Effector memory CD8-positive, alpha-beta T cell (primary cell): ENCODE measurements around the gene SPAG4.

Experiments used
- ATAC-seq: fragments of 150-1000 bp; cut with Tn5 transposase; replicated peaks from 2 replicates; pipeline ENCODE4 v1.10.0; 2021; ENCODE audit warnings: mild to moderate bottlenecking, moderate library complexity
- DNase-seq, 3 experiments: peaks; one replicate each; pipeline ENCODE4 v3.0.0; 2021
- H3K27ac Mint-ChIP-seq, 2 donors: one replicate each; pipeline ENCODE4 v1.8.0; 2022; ENCODE audit warnings: mild to moderate bottlenecking in 2 of 2, mixed read lengths in 2 of 2, moderate library complexity in 2 of 2
- H3K27me3 Mint-ChIP-seq, 2 donors: one replicate each; pipeline ENCODE4 v1.8.0; 2022; ENCODE audit warnings: mixed read lengths in 2 of 2
- H3K36me3 Mint-ChIP-seq: one replicate; pipeline ENCODE4 v1.8.0; 2022; ENCODE audit warnings: mild to moderate bottlenecking, moderate library complexity, mixed read lengths; ENCODE audit not compliant: insufficient read depth
- H3K4me1 Mint-ChIP-seq, 2 donors: one replicate each; pipeline ENCODE4 v1.8.0; 2022; ENCODE audit warnings: low read depth in 2 of 2, mixed read lengths in 2 of 2
- H3K4me3 Mint-ChIP-seq, 2 donors: one replicate each; pipeline ENCODE4 v1.8.0; 2022; ENCODE audit warnings: mild to moderate bottlenecking in 2 of 2, mixed read lengths in 2 of 2, moderate library complexity in 2 of 2
- H3K9me3 Mint-ChIP-seq, 2 donors: one replicate each; pipeline ENCODE4 v1.8.0; 2022; ENCODE audit warnings: mixed read lengths in 2 of 2

The SPAG4 gene

GRCh38 chr20:35619196-35620095 is 3.8 kb downstream of the SPAG4 start:
- ATAC-seq (peak; percentile 31), DNase-seq (peak; percentile 74 to 79 (median 79))
- H3K36me3 Mint-ChIP-seq: peaks cover 55% of the 10 kb centered on the region
- H3K27me3 Mint-ChIP-seq: no peaks in the 10 kb centered on the region
- peaks cover 34% of the 10 kb centered on the region in 2 donors for H3K4me1 Mint-ChIP-seq
- H3K9me3 Mint-ChIP-seq: no peaks in the 10 kb centered on the region
- peak overlapping the region; percentile 89 to 90 for H3K4me3 Mint-ChIP-seq
- H3K27ac Mint-ChIP-seq: peak overlapping the region; percentile 77 to 83

DNA sequence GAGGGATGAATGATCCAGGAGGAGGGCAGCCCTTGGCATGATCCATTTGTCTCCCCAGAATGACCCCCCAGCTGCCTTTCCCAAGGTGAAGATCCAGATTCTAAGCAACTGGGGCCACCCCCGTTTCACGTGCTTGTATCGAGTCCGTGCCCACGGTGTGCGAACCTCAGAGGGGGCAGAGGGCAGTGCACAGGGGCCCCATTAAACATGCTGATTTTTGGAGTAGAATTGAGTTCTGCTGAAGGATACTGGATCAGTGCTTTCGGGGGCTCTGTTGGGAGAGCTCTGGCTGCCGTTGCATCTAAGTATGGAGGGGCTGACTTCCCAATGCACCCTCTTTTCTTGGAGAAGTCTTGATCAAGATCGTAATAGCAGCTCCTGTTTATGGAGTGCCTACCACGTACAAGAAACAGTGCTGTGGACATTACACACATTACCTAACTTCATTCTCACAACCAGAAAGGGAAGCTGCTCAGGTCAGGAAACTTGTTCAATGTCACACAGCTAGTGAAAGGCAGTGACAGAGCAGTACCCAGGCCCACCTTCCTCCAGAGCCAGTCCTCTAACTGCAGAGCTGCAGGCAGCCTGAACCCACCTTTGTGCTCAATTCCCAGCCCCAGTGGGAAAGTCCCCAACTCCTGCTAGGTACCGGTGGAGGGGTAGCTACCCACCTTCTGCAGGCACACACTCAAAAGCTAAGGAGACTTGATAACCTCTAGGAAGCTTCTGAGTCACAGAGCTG is 5.4 kb downstream of the SPAG4 start:
- peak overlapping the region in 1 of 2 donors; percentile 38 for H3K27ac Mint-ChIP-seq
- no peaks in the 10 kb centered on the region for H3K9me3 Mint-ChIP-seq
- DNase-seq (no peak), ATAC-seq (no peak)
- no peak overlapping the region for H3K4me3 Mint-ChIP-seq
- H3K27me3 Mint-ChIP-seq: no peaks in the 10 kb centered on the region
- H3K4me1 Mint-ChIP-seq: peaks cover 28 to 30% of the 10 kb centered on the region in 2 donors
- peaks cover 51% of the 10 kb centered on the region for H3K36me3 Mint-ChIP-seq

DNA sequence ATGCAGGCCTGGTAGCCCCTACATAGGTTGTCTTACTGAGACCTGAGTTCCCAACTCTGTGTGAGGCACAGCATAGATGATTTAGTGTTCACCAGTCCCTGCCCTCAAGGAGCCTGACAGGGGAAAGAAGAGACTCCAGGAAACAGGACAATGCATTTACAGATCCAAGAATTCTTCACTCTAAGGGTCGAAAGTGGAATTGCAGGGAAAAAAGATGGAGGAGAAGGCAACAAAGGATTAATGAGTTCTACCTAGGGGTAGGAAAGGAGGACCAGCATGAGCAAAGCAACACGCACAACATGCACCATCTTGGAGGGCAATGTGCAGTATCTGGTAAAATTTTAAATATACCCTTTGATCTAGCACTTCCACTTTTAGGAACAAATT is 5.9 kb downstream of the SPAG4 start:
- H3K27ac Mint-ChIP-seq: peak overlapping the region in 1 of 2 donors; percentile 38

DNA sequence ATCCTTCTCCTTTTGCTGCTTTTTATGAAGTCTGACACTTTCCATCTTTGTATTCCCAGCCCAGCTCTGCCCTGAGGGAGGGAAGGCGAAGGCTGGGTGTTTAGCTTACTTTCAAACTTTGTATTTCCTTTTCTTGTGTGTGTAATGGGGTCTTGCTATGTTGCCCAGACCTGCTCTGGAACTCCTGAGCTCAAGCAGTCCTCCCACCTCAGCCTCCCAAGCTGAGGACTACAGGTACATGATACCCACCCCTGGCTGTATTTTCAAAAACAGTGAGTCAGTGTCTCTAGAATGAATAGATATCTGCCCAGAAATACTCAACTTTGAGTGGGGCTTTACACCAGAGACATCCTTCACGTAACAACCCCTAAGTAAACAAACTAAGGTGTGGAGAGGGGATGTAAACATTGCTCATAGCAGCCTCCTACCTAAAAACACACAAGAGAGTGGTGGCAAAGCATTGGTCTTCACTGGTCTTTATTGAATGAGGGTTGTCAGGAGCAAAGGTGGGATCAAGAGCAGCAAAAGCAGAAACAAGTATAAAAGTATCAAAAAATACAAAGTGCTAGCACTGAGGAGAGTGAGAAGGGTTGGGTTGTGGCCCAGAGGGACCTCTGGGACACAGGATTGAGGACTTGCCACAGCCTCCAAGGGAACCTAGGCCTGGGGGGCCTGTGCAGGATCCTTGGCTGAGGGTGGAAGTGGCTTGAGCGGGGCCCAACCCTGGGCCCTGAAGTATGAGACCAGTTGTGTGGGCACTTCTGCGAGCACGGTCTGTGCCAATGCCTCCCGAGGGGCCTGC is 10.2 kb downstream of the SPAG4 start:
- H3K4me3 Mint-ChIP-seq: no peak overlapping the region
- H3K4me1 Mint-ChIP-seq: no peaks in the 10 kb centered on the region
- peak overlapping the region; percentile 55 to 68 for H3K27ac Mint-ChIP-seq
- no peaks in the 10 kb centered on the region for H3K27me3 Mint-ChIP-seq
- ATAC-seq (no peak), DNase-seq (no peak)
- no peaks in the 10 kb centered on the region for H3K9me3 Mint-ChIP-seq
- H3K36me3 Mint-ChIP-seq: peaks cover 67% of the 10 kb centered on the region

More for the DNA sequence above, 5.9 kb downstream of the SPAG4 start:
- Mint-ChIP-seq H3K4me1 (peaks cover 25 to 28% of the 10 kb centered on the region in 2 donors), H3K9me3 (no peaks in the 10 kb centered on the region), H3K27me3 (no peaks in the 10 kb centered on the region), H3K4me3 (no peak overlapping the region), H3K36me3 (peaks cover 49% of the 10 kb centered on the region)
- DNase-seq (no peak), ATAC-seq (no peak)

GRCh38 chr20:35626386-35627001 is 10.9 kb downstream of the SPAG4 start:
- H3K27ac Mint-ChIP-seq: peak overlapping the region; percentile 75 to 78
- ATAC-seq (no peak), DNase-seq (no peak)
- H3K4me3 Mint-ChIP-seq: no peak overlapping the region
- H3K9me3 Mint-ChIP-seq: no peaks in the 10 kb centered on the region
- peaks cover 67% of the 10 kb centered on the region for H3K36me3 Mint-ChIP-seq
- H3K27me3 Mint-ChIP-seq: no peaks in the 10 kb centered on the region
- H3K4me1 Mint-ChIP-seq: no peaks in the 10 kb centered on the region

DNA sequence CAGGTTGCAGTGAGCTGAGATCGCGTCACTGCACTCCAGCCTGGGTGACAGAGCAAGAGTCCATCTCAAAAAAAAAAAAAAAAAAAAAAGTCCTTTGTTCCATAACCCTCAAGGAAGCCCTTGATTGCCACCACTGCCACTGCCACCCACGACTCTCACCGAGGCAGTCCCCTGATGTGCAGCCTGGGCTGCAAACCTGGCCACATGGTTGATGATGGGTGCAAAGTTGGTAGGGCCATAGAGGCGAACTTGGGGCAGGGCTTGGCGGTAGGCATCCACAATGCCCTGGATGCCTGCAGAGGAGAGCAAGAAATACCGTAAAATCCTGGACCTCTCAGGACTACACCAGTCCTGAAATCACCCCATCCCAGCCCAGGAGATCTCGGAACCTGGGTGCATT is 11.5 kb downstream of the SPAG4 start:
- Mint-ChIP-seq H3K4me3 (no peak overlapping the region), H3K27ac (peak overlapping the region; percentile 75 to 78), H3K36me3 (peaks cover 67% of the 10 kb centered on the region), H3K9me3 (no peaks in the 10 kb centered on the region), H3K27me3 (no peaks in the 10 kb centered on the region), H3K4me1 (peaks cover under 1 to 2% of the 10 kb centered on the region in 2 donors)
- no peak for ATAC-seq
- no peak for DNase-seq

DNA sequence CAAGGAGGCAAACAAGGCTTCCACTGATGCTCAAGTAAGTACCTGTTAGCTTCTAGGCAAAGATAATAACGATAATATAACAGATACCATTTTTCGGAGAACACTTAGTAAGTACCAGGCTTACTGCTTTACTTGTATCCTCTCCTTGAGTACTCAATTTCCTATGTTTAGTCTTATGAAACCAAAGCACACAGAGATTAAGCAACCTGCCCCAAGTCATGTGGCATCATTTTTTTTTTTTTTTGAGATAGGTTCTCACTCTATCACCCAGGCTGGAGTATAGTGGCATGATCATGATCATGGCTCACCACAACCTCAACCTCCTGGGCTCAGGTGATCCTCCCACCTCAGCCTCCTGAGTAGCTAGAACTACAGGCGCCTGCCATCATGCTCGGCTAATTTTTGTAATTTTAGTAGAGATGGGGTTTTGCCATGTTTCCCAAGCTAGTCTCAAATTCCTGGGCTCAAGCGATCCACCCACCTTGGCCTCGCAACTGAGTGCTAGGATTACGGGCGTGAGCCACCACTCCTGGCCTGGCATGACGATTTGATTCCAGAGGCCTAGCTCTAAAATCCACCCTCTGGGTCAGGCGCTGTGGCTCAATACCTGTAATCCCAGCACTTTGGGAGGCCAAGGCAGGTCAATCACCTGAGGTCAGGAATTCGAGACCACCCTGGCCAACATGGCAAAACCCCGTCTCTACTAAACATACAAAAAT is 14.0 kb downstream of the SPAG4 start:
- Mint-ChIP-seq H3K4me3 (no peak overlapping the region), H3K27ac (peak overlapping the region; percentile 31 to 46), H3K9me3 (no peaks in the 10 kb centered on the region), H3K27me3 (no peaks in the 10 kb centered on the region), H3K36me3 (peaks cover 56% of the 10 kb centered on the region), H3K4me1 (peaks cover 10 to 13% of the 10 kb centered on the region in 2 donors)
- no peak for DNase-seq
- ATAC-seq: no peak

- peak overlapping the region in 1 of 2 donors; percentile 77 for H3K27ac Mint-ChIP-seq
- no peak for ATAC-seq
These were observed 15.0 kb downstream of the SPAG4 start for GRCh38 chr20:35630636-35631035.

DNA sequence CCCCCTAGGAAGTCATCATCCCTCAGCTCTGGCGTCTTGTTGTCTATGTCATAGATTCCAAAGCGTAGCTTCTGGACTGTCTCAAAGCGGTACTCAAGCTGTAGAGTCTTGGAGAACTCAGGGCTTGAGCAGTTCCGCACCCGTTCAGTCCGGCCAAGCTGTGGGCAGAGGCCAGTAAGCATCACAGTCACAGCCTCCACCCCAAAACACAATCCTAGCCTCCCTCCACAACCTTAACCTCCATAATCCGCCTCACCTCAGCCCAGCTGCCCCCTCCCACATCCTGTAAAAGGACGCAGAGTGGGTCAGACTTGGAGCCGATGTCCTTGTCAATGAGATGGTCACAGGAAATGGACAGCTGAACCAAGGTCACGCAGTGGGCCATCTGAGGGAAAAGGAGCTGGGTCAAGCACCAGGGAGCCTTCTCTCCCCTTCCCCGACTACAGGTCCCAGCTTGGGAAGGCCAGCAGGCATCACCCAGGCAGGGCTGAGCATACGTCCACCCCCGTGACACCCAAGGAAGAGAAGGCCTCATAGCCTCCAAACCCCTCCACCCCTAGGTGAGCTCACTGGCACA is 17.0 kb downstream of the SPAG4 start:
- Mint-ChIP-seq H3K4me1 (peaks cover 29 to 38% of the 10 kb centered on the region in 2 donors), H3K27ac (peak overlapping the region; percentile 49 to 77), H3K4me3 (no peak overlapping the region), H3K27me3 (no peaks in the 10 kb centered on the region), H3K36me3 (peaks cover 38% of the 10 kb centered on the region), H3K9me3 (no peaks in the 10 kb centered on the region)
- DNase-seq: no peak
- ATAC-seq: no peak

More at GRCh38 chr20:35630636-35631035, 15.0 kb downstream of the SPAG4 start:
- Mint-ChIP-seq H3K36me3 (peaks cover 51% of the 10 kb centered on the region), H3K4me3 (no peak overlapping the region), H3K4me1 (peaks cover 16 to 23% of the 10 kb centered on the region in 2 donors), H3K9me3 (no peaks in the 10 kb centered on the region), H3K27me3 (no peaks in the 10 kb centered on the region)
- no peak for DNase-seq

GRCh38 chr20:35635652-35636051 is 20.0 kb downstream of the SPAG4 start:
- no peak for DNase-seq
- no peak for ATAC-seq
- peaks cover 45 to 56% of the 10 kb centered on the region in 2 donors for H3K4me1 Mint-ChIP-seq
- peak overlapping the region; percentile 42 to 87 for H3K27ac Mint-ChIP-seq
- no peaks in the 10 kb centered on the region for H3K27me3 Mint-ChIP-seq
- H3K4me3 Mint-ChIP-seq: no peak overlapping the region
- H3K9me3 Mint-ChIP-seq: no peaks in the 10 kb centered on the region
- H3K36me3 Mint-ChIP-seq: peaks cover 14% of the 10 kb centered on the region

DNA sequence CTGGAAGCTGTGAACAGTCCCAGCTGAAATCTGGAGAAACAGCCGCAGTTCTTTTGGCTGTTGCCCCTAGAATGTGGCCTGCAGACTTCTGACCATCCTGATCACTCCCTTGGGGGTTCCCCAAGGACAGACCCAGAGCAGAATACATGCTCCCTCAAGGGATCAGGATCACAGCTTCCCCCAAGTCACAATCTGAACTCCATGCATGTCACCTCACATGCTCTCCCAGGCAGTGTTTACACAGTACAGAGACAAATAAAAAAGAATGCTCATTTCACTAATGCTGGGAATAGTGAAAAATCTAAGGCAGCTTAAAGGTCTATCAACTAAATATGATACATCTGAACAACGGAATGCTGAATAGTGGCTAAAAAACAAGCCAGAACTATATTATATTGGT is 20.5 kb downstream of the SPAG4 start:
- peaks cover 12% of the 10 kb centered on the region for H3K36me3 Mint-ChIP-seq
- peaks cover 50 to 61% of the 10 kb centered on the region in 2 donors for H3K4me1 Mint-ChIP-seq

DNA sequence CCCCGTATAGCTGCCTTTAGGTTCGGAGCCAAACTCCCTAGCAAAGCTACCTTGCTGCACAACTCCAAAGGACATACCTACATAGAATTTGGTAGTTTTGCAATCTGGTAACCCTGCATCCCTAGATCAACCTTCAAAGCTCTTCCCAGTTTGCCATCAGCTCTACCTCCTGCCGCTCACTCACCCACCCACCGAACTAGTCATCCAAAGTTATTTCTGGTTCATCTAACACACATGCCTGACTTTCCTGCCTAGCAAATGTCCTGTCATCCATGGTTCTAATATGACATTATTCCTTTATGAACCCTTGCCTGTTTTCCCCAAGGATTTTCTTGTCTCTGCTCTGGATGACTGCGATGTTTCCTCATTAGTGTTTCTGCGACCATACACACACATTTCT is 21.6 kb downstream of the SPAG4 start:
- Mint-ChIP-seq H3K9me3 (no peaks in the 10 kb centered on the region), H3K4me3 (no peak overlapping the region), H3K27ac (peak overlapping the region in 1 of 2 donors; percentile 31), H3K27me3 (no peaks in the 10 kb centered on the region), H3K36me3 (peaks cover 8% of the 10 kb centered on the region), H3K4me1 (peaks cover 56 to 69% of the 10 kb centered on the region in 2 donors)
- ATAC-seq (no peak), DNase-seq (no peak)

More for the DNA sequence above, 20.5 kb downstream of the SPAG4 start:
- no peaks in the 10 kb centered on the region for H3K9me3 Mint-ChIP-seq
- no peaks in the 10 kb centered on the region for H3K27me3 Mint-ChIP-seq
- ATAC-seq: no peak
- H3K4me3 Mint-ChIP-seq: no peak overlapping the region
- H3K27ac Mint-ChIP-seq: peak overlapping the region; percentile 42 to 87
- DNase-seq: no peak
